ENCODE results near the gene BCL10. TPM values are rescaled to one million over a fixed set of nuclear protein-coding genes. Genes with fewer than 3 reads are reported as not detected.

BCL10 gene
- total RNA-seq, 1 donor from 2014 or later, result 43.0 TPM

GRCh38 chr1:85289207-85289847 is 12.9 kb upstream of the BCL10 start:
- no peak for TF ChIP-seq CTCF (IDR thresholded peaks at IDR 0.05; ENCODE audit: insufficient read depth, low read length, poor library complexity, severe bottlenecking)
- DNase-seq (ENCODE audit: low read depth), result peak; percentile 94
- Histone ChIP-seq H3K4me3 (ENCODE audit: low read depth, low read length) (no peak overlapping the region), H3K36me3 (ENCODE audit: control insufficient read depth, insufficient read depth, low read length) (no peaks in the 10 kb centered on the region), H3K27me3 (ENCODE audit: control insufficient read depth, insufficient read depth, low read length) (no peaks in the 10 kb centered on the region)

- no peaks in the 10 kb centered on the region for H3K36me3 ChIP-seq (ENCODE audit: control insufficient read depth, insufficient read depth, low read length)
- H3K4me3 ChIP-seq (ENCODE audit: low read depth, low read length), result no peak overlapping the region
- H3K27me3 ChIP-seq (ENCODE audit: control insufficient read depth, insufficient read depth, low read length), result no peaks in the 10 kb centered on the region
- no peak for DNase-seq (ENCODE audit: low read depth)
- no peak for TF ChIP-seq CTCF (IDR thresholded peaks at IDR 0.05; ENCODE audit: insufficient read depth, low read length, poor library complexity, severe bottlenecking)
Observed at GRCh38 chr1:85284202-85284601, 7.8 kb upstream of the BCL10 start.

- no peak for DNase-seq (ENCODE audit: low read depth)
- no peak overlapping the region for H3K4me3 ChIP-seq (ENCODE audit: low read depth, low read length)
- no peaks in the 10 kb centered on the region for H3K36me3 ChIP-seq (ENCODE audit: control insufficient read depth, insufficient read depth, low read length)
- H3K27me3 ChIP-seq (ENCODE audit: control insufficient read depth, insufficient read depth, low read length), result no peaks in the 10 kb centered on the region
- no peak for TF ChIP-seq CTCF (IDR thresholded peaks at IDR 0.05; ENCODE audit: insufficient read depth, low read length, poor library complexity, severe bottlenecking)
Observed at GRCh38 chr1:85283475-85284199, 7.2 kb upstream of the BCL10 start.

- DNase-seq (ENCODE audit: low read depth), result no peak
- H3K4me3 ChIP-seq (ENCODE audit: low read depth, low read length), result no peak overlapping the region
- peak; percentile 23 for TF ChIP-seq CTCF (IDR thresholded peaks at IDR 0.05; ENCODE audit: insufficient read depth, low read length, poor library complexity, severe bottlenecking)
- no peaks in the 10 kb centered on the region for H3K36me3 ChIP-seq (ENCODE audit: control insufficient read depth, insufficient read depth, low read length)
- H3K27me3 ChIP-seq (ENCODE audit: control insufficient read depth, insufficient read depth, low read length), result no peaks in the 10 kb centered on the region
Observed at GRCh38 chr1:85282424-85282823, 6.0 kb upstream of the BCL10 start.

GRCh38 chr1:85280636-85281035 is 4.2 kb upstream of the BCL10 start:
- DNase-seq (ENCODE audit: low read depth), result no peak
- no peak for TF ChIP-seq CTCF (IDR thresholded peaks at IDR 0.05; ENCODE audit: insufficient read depth, low read length, poor library complexity, severe bottlenecking)
- Histone ChIP-seq H3K36me3 (ENCODE audit: control insufficient read depth, insufficient read depth, low read length) (no peaks in the 10 kb centered on the region), H3K27me3 (ENCODE audit: control insufficient read depth, insufficient read depth, low read length) (no peaks in the 10 kb centered on the region), H3K4me3 (ENCODE audit: low read depth, low read length) (no peak overlapping the region)

Measured in kidney epithelial cell (primary cell).